ENCODE results near the gene RALGPS1.

Gene RALGPS1

GRCh38 chr9:127198587-127198986 is 284.0 kb downstream of the RALGPS1 start:
- TF ChIP-seq CTCF (conservative IDR thresholded peaks at IDR 0.05; ENCODE audit: low read depth, low read length) = no peak
- no peak for DNase-seq (ENCODE audit: low read depth)
- no peak overlapping the region for H3K4me3 ChIP-seq (ENCODE audit: low read length)

GRCh38 chr9:127199001-127199791 is 284.6 kb downstream of the RALGPS1 start:
- peak; percentile 90 for TF ChIP-seq CTCF (conservative IDR thresholded peaks at IDR 0.05; ENCODE audit: low read depth, low read length)
- no peak for DNase-seq (ENCODE audit: low read depth)
- H3K4me3 ChIP-seq (ENCODE audit: low read length) = no peak overlapping the region

GRCh38 chr9:127200106-127200862 is 285.7 kb downstream of the RALGPS1 start:
- DNase-seq (ENCODE audit: low read depth) = no peak
- TF ChIP-seq CTCF (conservative IDR thresholded peaks at IDR 0.05; ENCODE audit: low read depth, low read length) = no peak
- H3K4me3 ChIP-seq (ENCODE audit: low read length) = no peak overlapping the region

GRCh38 chr9:127201071-127201541 is 286.5 kb downstream of the RALGPS1 start:
- no peak for DNase-seq (ENCODE audit: low read depth)
- no peak for TF ChIP-seq CTCF (conservative IDR thresholded peaks at IDR 0.05; ENCODE audit: low read depth, low read length)
- H3K4me3 ChIP-seq (ENCODE audit: low read length) = no peak overlapping the region

- no peak for DNase-seq (ENCODE audit: low read depth)
- TF ChIP-seq CTCF (conservative IDR thresholded peaks at IDR 0.05; ENCODE audit: low read depth, low read length) = no peak
- no peak overlapping the region for H3K4me3 ChIP-seq (ENCODE audit: low read length)
Observed at GRCh38 chr9:127201731-127202130, 287.1 kb downstream of the RALGPS1 start.

- no peak for TF ChIP-seq CTCF (conservative IDR thresholded peaks at IDR 0.05; ENCODE audit: low read depth, low read length)
- DNase-seq (ENCODE audit: low read depth) = no peak
- no peak overlapping the region for H3K4me3 ChIP-seq (ENCODE audit: low read length)
Observed at GRCh38 chr9:127202461-127203169, 288.0 kb downstream of the RALGPS1 start.

Measured in retinal pigment epithelial cell (primary cell).